Astrocyte (in vitro differentiated cells and primary cell): Measurements from ENCODE around the gene BDH2. TPM values are rescaled to one million over a fixed set of nuclear protein-coding genes. Genes with fewer than 3 reads are reported as not detected.

Experiments
- DNase-seq: peaks from one replicate; pipeline ENCODE4 v3.0.0-alpha.2; 2010; ENCODE audit warnings: low read depth
- FAIRE-seq: peaks from 2 replicates; lab custom pipeline; 2011; peaks lifted over from hg19 to GRCh38; lab: Jason Lieb, UNC
- H2AFZ ChIP-seq: 2 replicates; pipeline ENCODE4 v1.6.0; 2012; ENCODE audit warnings: low read depth, low read length, inconsistent platforms
- H3K27ac ChIP-seq: 2 replicates; pipeline ENCODE4 v1.5.1; 2011; ENCODE audit warnings: low read depth, low read length, inconsistent platforms
- H3K27me3 ChIP-seq: 2 replicates; pipeline ENCODE4 v1.6.0; 2011; ENCODE audit warnings: low read length, inconsistent platforms; ENCODE audit not compliant: insufficient read depth
- H3K36me3 ChIP-seq: 2 replicates; pipeline ENCODE4 v1.5.1; 2011; ENCODE audit warnings: low read length, inconsistent platforms; ENCODE audit not compliant: insufficient read depth
- H3K4me1 ChIP-seq: 2 replicates; pipeline ENCODE4 v1.5.1; 2011; ENCODE audit warnings: low read length, inconsistent platforms; ENCODE audit not compliant: insufficient read depth
- H3K4me2 ChIP-seq: 2 replicates; pipeline ENCODE4 v1.6.0; 2012; ENCODE audit warnings: low read length, inconsistent platforms
- H3K4me3 ChIP-seq: 2 replicates; pipeline ENCODE4 v1.5.1; 2011; ENCODE audit warnings: low read depth, mild to moderate bottlenecking, low read length, inconsistent platforms; ENCODE audit not compliant: insufficient read depth
- H3K79me2 ChIP-seq: 2 replicates; pipeline ENCODE4 v1.6.0; 2012; ENCODE audit warnings: mild to moderate bottlenecking, low read length, inconsistent platforms; ENCODE audit not compliant: insufficient read depth
- H3K9ac ChIP-seq: 2 replicates; pipeline ENCODE4 v1.6.0; 2012; ENCODE audit warnings: mild to moderate bottlenecking, low read length, inconsistent platforms
- H3K9me3 ChIP-seq: 2 replicates; pipeline ENCODE4 v1.5.1; 2012; ENCODE audit warnings: low read depth, mild to moderate bottlenecking, low read length, inconsistent platforms; ENCODE audit not compliant: insufficient read depth
- H4K20me1 ChIP-seq: 2 replicates; pipeline ENCODE4 v1.6.0; 2012; ENCODE audit warnings: low read length, inconsistent platforms; ENCODE audit not compliant: insufficient read depth
- H3K27ac Mint-ChIP-seq: one replicate; pipeline ENCODE4 v1.8.0; 2021; ENCODE audit warnings: mild to moderate bottlenecking, mixed read lengths; ENCODE audit not compliant: unreplicated experiment
- H3K27me3 Mint-ChIP-seq: one replicate; pipeline ENCODE4 v1.8.0; 2021; ENCODE audit warnings: low read depth, mixed read lengths; ENCODE audit not compliant: unreplicated experiment
- H3K36me3 Mint-ChIP-seq: one replicate; pipeline ENCODE4 v1.8.0; 2021; ENCODE audit warnings: low read depth, mixed read lengths; ENCODE audit not compliant: unreplicated experiment
- H3K4me1 Mint-ChIP-seq: one replicate; pipeline ENCODE4 v1.8.0; 2021; ENCODE audit warnings: low read depth, mixed read lengths; ENCODE audit not compliant: unreplicated experiment
- H3K4me3 Mint-ChIP-seq: one replicate; pipeline ENCODE4 v1.8.0; 2021; ENCODE audit warnings: mild to moderate bottlenecking, moderate library complexity, mixed read lengths; ENCODE audit not compliant: unreplicated experiment
- H3K9me3 Mint-ChIP-seq: one replicate; pipeline ENCODE4 v1.8.0; 2021; ENCODE audit warnings: mild to moderate bottlenecking, mixed read lengths; ENCODE audit not compliant: unreplicated experiment
- EZH2 ChIP-seq: IDR thresholded peaks from 2 replicates; pipeline ENCODE4 v1.6.1; 2012; ENCODE audit warnings: mild to moderate bottlenecking, low read length, inconsistent platforms; ENCODE audit not compliant: insufficient read depth
- total RNA-seq: library from RNA; stranded (reverse); gene quantifications from 2 replicates; pipeline ENCODE4 v1.2.1, GENCODE V29; 2021
- TF ChIP-seq, protein P1 (sequence below): IDR thresholded peaks from 2 replicates; pipeline ENCODE4 v1.5.1; 2011; ENCODE audit warnings: low read depth, mild to moderate bottlenecking, inconsistent platforms, low read length, moderate library complexity; ENCODE audit not compliant: insufficient read depth

The BDH2 gene
- total RNA-seq, 1 donor from 2014 or later, result 31.0 TPM

DNA sequence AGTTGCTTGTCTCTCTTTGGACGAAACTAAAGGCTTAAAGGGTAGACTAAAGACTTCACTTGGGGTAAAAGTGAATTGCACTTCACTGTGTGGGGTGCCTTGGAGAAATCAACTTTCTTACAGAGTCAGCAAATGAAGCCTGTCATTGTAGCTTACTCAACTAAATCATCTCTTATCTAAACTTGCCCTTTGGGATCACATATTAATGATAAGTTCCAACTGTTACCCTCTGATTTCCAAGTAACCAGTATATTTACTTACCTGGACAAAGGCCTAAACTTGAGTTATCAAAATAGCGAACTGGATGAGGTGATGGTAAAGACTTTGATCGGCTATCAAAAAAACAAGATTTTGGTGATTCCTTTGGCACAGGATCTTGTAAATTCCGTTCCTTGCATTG lies 8.9 kb upstream of the BDH2 start:
- FAIRE-seq (no peak), DNase-seq (no peak)
- H3K4me1 Mint-ChIP-seq, result peaks cover 3% of the 10 kb centered on the region
- TF ChIP-seq, protein P1, sequence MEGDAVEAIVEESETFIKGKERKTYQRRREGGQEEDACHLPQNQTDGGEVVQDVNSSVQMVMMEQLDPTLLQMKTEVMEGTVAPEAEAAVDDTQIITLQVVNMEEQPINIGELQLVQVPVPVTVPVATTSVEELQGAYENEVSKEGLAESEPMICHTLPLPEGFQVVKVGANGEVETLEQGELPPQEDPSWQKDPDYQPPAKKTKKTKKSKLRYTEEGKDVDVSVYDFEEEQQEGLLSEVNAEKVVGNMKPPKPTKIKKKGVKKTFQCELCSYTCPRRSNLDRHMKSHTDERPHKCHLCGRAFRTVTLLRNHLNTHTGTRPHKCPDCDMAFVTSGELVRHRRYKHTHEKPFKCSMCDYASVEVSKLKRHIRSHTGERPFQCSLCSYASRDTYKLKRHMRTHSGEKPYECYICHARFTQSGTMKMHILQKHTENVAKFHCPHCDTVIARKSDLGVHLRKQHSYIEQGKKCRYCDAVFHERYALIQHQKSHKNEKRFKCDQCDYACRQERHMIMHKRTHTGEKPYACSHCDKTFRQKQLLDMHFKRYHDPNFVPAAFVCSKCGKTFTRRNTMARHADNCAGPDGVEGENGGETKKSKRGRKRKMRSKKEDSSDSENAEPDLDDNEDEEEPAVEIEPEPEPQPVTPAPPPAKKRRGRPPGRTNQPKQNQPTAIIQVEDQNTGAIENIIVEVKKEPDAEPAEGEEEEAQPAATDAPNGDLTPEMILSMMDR, result no peak
- TF ChIP-seq EZH2, result no peak
- Histone ChIP-seq H3K27me3 (no peaks in the 10 kb centered on the region), H3K4me1 (no peaks in the 10 kb centered on the region), H4K20me1 (no peaks in the 10 kb centered on the region), H3K4me3 (no peak overlapping the region), H3K4me2 (no peak overlapping the region), H3K79me2 (no peaks in the 10 kb centered on the region), H2AFZ (no peak overlapping the region), H3K9ac (no peak overlapping the region), H3K36me3 (peaks cover 12% of the 10 kb centered on the region), H3K9me3 (no peaks in the 10 kb centered on the region), H3K27ac (no peak overlapping the region)
- H3K27ac Mint-ChIP-seq, result no peak overlapping the region
- no peaks in the 10 kb centered on the region for H3K36me3 Mint-ChIP-seq
- no peaks in the 10 kb centered on the region for H3K27me3 Mint-ChIP-seq
- H3K4me3 Mint-ChIP-seq, result no peak overlapping the region
- no peaks in the 10 kb centered on the region for H3K9me3 Mint-ChIP-seq

DNA sequence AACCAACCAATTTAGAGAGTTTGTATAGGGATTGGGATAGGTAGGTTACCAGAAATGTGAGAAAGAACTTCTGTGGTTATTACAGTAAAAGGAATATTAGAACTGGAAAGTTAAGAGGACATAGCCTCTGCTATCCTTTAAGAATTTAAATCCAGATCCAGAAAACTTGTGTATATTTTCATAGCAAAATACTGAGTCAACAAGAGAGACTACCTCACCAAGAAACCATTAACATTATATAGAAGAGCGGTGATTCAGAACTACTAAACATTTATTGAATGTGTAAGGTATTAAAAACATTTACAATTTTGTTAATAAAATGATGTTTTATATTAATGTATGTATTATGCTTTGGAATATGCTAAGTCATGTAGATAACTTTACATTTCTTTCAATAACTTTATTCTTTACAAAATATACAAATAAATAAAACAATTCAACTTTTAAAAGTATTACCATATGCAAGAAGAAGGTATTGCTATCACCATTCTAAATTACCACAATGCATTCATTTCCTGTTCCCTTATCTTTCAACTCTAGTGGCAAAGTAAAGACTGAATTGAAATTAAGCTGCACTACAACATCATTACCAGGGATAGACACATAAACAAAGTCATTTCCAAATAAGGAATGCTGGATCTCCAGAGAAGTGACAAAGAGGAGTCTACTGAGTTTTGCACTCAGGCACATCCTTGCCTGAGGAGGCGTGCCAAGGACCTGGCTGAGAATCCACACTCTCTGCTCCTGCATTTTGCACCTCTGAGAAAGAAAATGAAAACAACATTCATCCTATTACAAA lies 6.1 kb upstream of the BDH2 start:
- no peak for FAIRE-seq
- no peaks in the 10 kb centered on the region for H3K27me3 Mint-ChIP-seq
- no peak overlapping the region for H3K27ac Mint-ChIP-seq

More for the DNA sequence above, 6.1 kb upstream of the BDH2 start:
- no peaks in the 10 kb centered on the region for H3K36me3 Mint-ChIP-seq
- H2AFZ ChIP-seq, result peak overlapping the region; percentile 20
- no peak for TF ChIP-seq EZH2
- TF ChIP-seq, protein P1, result no peak
- peak overlapping the region; percentile 17 for H3K4me2 ChIP-seq
- peak; percentile 20 for DNase-seq
- no peaks in the 10 kb centered on the region for H4K20me1 ChIP-seq
- no peaks in the 10 kb centered on the region for H3K9me3 ChIP-seq
- peaks cover 3% of the 10 kb centered on the region for H3K4me1 Mint-ChIP-seq
- H3K27me3 ChIP-seq, result no peaks in the 10 kb centered on the region
- no peak overlapping the region for H3K4me3 ChIP-seq
- H3K4me3 Mint-ChIP-seq, result no peak overlapping the region
- H3K9me3 Mint-ChIP-seq, result no peaks in the 10 kb centered on the region
- no peaks in the 10 kb centered on the region for H3K4me1 ChIP-seq
- no peak overlapping the region for H3K27ac ChIP-seq
- H3K36me3 ChIP-seq, result peaks cover 8% of the 10 kb centered on the region
- no peaks in the 10 kb centered on the region for H3K79me2 ChIP-seq
- H3K9ac ChIP-seq, result no peak overlapping the region
